ENCODE measurements around the gene ACAP2.
"Not testable (repeated sequence)": the region's sequence is repeated elsewhere in the genome, so short reads cannot be mapped to it uniquely, and the experiment has no call there.

The ACAP2 gene

DNA sequence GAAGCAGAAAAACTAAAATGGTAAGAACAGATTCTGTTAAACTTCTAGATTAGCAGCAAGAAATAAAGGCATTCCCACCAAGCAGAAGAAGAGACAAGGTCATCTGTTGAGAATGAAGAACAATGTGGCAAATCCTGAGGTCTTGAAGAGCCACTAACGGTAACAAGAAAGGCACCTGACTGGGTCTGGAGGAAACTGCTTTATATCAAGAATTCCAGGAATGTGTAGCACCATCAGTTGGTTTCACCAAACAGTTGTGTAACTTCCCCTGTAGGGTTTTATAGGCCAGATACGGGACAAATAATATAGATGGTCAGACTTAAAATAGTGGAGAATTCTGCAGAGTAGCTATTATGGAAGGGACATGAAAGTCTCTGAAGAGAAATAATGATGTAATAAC is 57.3 kb downstream of the ACAP2 start:
- DNase-seq, result no peak

DNA sequence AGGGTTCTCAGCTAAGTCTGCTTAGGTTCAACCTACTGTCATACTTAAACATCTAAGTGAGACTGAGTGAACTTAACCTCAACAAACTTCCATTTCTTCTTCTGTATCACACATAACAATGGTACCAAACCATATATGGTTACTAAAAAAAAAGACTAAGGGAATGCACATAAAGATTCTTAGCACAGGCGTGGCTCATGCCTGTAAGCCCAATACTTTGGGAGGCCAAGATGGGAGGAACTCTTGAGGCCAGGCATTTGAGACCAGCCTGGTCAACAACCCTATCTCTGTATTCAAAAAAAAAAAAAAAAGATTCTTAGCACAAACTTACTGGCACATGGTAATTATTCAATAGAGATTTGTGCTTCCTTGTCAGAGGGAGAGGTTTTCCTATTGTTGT is 57.9 kb downstream of the ACAP2 start:
- no peak for DNase-seq

DNA sequence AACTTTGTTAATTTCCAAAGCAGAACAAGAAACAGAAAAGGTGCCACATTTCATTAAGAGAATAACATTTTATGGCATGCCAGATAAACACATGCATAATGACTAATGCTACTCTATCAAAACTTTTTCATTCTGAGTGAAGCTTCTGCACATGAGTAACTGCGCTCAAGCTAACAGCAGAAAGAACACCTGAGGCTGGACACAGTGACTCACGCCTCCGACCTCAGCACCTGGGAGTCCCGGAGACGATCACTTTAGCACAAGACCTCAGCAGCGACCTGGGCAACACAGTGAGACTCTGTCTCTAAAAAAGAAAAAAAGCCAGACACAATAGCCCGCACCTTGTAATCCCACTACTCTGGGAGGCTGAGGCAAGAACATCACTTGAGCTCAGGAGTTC is 70.6 kb downstream of the ACAP2 start:
- no peak for DNase-seq

DNA sequence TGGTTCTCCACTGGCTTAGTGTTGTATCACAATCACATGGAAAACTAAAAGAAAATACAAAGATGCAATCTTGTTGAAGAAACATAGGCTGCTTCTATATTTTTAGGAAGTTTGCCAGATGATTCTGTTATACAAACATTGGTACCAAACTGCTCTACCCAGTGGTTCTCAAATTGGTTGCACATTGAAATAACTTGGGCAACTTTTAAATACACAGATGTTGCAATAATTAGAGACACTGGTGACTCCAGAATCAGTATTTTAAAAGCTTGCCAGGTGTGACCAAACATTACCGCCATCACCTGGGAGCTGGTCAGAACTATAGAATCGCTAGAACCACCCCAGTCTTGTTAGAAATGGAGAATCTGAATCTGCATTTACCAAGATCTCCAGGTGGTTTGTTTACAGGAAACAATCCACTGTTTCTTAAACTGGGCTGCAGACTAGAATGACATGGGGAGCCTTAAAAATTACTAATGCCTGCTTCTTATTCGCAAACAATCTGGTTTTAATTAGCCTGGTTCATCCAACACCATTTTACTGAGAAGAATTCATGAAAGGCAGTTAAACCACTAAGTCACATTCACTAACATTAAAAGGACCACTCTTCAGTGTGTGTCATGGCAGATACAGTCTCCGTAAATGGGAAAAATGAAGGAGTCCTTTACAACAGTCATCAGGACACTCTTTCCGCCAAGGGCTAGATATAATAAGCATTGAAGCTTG is 76.5 kb downstream of the ACAP2 start:
- no peak for DNase-seq

DNA sequence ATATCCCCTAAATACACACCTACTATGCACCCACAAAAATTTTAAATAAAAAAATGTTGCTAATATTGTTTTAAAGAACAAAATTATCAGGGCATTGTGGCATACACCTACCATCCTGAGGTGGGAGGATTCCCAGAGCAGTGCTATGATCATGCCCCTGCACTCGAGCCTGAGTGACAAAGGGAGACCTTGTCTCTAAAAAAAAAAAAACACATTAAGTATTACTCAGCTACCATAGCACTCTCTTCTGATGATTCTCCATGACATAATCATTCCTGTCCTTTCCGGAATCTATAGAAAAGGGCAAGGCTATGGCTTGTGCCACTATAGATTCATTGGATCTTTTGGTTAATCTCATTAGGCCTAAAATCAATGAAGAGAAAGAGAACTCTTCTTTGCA is 77.4 kb downstream of the ACAP2 start:
- no peak for DNase-seq

DNA sequence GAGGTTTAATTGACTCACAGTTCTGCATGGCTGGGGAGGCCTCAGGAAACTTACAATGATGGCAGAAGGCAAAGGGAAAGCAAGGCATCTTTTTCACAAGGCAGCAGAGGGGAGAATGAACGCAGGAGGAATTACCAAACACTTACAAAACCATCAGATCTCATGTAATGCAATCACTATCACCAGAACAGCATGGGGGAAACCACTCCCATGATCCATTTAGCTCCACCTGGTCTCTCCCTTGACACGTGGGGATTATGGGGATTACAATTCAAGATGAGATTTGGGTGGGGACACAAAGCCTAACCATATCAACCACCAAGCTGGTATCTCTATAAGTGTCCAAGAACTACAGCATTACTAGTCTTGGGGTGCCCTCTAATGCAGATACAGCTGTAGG is 85.0 kb downstream of the ACAP2 start:
- DNase-seq, result not testable (repeated sequence)

DNA sequence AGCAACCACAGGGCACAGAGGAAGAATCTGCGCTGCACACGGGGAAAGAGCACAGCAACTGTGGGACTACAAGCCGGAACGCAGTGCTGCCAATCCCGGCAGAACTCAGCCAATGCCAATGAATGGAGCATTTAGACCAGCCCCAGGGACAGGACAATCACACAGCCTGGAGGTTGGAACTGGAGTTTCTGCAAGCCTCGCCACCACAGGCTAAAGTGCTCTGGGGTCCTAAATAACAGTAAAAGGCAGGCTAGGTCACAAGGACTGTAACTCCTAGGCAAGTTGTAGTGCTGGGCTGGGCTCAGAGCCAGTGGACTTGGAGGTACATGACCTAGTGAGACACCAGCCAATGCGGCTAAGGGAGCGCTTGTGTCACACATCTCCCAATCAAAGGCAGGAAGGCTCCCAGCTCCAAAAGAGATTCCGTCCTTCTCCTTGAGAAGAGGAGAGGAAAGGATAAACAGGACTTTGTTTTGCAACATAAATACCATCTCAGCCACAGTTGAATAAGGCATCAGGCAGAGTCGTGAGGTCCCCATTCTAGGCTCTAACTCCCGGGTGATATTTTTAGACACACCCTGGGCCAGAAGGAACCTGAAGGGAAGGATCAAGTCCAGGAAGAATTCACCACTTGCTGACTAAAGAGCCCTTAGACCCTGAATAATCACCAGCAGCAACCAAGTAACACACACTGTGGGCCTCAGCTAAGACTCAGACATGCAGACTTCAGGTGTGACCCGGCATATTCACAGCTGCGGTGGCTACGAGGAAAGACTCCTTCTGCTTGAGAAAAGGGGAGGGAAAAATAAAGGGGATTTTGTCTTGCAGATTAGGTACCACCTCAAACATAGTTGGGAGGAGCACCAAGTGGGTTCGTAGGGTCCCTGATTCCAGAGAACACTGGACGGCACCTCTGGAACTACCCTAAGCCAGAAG is 86.4 kb downstream of the ACAP2 start:
- no peak for DNase-seq

DNA sequence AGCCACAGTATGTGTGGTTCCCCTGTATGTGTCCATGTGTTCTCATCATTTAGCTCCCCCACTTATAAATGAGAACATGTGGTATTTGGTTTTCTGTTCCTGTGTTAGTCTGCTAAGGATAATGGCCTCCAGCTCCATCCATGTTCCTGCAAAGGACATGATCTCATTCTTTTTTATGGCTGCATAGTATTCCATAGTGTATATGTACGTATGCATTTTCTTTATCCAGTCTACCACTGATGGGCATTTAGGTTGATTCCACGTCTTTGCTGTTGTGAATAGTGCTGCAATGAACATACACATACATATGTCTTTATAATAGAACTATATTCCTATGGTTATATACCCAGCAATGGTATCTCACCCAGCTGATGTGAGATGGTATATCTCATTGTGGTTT is 88.8 kb downstream of the ACAP2 start:
- DNase-seq, result not testable (repeated sequence)

DNA sequence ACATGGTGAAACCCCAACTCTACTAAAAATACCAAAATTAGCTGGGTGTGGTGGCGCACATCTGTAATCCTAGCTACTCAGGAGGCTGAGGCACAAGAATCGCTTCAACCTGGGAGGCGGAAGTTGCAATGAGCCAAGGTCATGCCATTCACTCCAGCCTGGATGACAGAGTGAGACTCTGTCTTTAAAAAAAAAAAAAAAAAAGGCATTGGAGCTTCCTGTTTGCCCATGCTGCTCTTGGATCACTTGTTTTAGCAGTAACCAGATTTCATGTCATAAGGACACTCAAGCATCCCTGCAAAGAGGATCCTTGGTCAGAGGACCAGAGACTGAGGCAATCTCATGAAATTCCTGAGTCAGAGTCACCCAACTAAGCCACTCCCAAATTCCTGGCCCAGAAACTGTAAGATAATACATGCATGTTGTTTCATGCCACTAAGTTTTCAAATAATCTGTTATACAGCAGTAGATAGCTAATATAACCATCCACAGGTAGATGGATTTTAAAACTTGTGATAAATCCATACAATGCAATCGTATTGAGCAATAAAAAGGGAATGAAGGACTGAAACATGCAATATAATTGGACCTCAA is 89.8 kb downstream of the ACAP2 start:
- no peak for DNase-seq

DNA sequence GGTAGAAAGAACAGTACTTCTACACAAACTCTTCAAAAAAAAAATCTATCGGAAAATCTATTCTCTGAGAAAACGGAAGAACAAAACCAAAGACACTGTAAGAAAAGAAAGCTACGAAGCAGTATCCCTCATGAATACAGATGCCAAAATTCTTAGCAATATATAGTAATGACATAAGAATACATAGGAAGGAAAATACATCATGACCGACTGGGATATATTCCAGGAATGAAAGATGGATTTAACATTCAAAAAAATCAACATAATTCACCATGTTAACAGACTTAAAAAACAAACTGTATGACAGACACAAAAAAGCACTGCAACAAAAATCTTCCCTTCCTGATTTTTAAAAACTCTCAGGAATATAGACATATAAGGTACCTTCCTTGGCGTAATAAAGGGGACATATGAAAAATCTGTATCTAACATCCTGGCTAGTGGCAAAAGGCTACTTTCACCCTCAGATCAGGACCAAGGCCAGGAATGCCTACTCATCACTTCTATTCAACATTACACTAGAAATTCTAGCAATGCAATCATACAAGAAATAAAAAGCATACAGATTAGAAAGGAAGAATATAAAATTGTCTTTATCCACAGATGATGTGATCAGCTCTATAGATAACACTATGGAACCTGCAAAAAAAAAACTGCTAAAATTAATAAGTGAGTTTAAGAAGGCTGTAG is 94.2 kb downstream of the ACAP2 start:
- no peak for DNase-seq

DNA sequence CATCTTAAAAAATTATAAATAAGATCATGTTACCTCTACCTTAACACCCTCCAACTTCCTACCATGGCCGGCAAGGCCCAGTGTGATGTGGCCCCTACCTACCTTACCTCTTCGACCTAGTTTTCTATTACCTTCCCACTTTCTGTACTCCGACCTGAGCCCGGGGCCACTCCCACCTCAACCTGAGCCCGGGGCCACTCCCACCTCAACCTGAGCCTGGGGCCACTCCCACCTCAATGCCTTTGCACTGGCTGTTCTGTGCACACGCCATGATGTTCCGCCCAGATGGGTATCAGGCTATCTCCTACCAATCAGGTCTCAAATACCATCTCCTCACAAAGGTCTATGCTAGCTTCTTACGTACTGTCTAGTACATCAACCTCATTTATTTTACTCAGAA is 105.1 kb downstream of the ACAP2 start:
- DNase-seq, result no peak

DNA sequence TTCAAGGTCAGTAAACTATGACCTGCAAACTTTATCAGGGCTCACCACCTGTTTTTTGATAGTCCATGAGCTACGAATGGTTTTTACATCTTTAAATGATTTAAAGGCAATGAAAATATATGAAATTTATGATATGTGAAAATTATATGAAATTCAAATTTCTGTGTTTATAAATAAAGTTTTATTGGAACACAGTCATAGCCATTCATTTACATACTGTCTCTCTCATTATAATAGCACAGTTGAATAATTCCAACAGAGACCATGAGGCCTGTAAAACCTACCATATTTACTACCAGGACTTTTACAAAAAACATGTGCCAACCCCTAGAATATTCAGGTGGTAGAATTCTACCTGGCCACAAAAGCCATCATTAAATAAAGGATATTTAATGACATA is 107.9 kb downstream of the ACAP2 start:
- DNase-seq, result no peak

DNA sequence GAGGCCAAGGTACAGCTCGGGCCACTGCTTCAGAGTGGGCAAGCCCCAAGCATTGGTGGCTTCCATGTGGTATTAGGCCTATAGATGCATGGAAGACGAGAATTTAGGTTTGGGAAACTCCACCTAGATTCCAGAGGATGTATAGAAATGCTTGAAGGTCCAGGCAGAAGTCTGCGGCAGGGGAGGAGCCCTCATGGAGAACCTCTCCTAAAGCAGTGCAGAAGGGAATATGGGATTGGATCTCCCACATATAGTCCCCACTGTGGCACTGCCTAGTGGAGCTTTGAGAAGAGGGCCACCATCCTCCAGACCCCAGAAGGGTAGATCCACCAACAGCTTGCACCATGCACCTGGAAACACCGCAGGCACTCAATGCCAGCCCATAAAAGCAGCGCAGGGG is 123.8 kb downstream of the ACAP2 start:
- no peak for DNase-seq

DNA sequence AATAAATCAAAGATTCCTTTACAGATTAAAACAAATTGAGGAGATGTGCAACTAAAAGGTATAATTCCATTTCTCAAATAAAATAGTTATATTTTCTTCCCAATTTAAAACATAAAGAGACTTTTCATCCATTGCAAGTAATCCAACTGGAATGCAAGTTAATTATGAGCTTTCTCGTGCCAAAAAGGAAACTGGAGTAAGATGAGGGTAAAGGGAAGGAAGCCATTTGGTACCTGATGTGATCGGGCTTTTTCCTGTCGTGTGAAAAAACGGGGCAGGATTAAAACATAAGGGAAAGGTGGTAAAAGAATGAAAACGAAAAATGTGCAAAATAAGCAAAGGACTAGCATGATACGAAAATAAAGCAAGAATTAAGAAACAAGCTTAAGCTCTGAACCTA is 130.1 kb downstream of the ACAP2 start:
- DNase-seq, result no peak

DNA sequence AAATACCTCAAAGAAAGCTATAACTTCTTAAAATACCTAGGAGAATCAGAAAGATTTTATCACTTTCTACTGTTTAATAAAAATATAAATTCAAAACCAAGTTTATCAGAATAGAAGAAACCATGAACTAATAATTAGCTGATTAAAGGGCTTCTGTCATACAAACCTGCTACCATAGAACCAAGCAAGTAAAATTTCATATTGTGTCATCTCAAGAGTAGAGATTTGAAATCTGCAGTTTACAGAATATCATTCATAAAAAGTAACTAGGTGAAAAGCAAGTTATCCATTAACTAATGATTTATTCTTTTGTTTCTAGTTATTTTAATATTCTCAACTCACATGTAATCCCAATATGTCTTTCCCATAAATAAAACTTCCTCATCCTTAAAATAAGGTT is 135.1 kb downstream of the ACAP2 start:
- DNase-seq, result no peak

DNA sequence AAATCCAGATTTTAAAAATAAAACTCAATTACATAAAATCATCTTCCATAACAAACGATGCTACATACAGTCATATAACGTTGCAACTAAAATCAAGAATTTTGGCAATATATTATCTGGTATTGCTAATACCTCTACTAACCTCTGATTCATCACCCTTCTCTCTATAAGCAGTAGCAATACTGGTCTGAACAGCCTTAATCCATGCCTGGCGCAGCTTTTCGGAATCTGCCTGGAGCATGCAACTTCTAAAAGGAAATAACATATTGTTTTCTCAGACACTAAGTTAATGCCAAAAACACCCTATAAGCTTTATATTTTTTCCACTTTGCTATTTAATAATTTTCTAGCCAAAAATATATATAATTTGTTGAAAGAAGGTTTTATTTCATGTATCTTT is 136.5 kb downstream of the ACAP2 start:
- no peak for DNase-seq

DNA sequence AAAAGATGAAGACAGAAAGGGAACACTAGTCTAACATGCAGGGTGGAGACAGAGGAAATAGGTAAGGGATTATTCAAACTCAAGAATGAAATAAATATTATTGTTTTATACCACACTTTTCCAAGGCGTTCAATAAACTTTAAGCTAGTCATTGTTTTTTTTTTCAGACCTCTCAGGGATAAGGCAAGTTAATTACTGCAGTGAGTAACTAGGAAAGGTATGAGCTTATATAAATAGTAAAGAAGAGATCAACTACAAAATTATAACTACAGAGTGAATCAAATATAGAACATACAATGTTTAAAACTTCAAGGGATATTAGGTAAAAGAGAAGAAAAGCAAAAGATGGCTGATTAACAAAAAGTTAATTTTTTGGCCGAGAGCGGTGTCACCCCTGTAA is 140.4 kb downstream of the ACAP2 start:
- no peak for DNase-seq

DNA sequence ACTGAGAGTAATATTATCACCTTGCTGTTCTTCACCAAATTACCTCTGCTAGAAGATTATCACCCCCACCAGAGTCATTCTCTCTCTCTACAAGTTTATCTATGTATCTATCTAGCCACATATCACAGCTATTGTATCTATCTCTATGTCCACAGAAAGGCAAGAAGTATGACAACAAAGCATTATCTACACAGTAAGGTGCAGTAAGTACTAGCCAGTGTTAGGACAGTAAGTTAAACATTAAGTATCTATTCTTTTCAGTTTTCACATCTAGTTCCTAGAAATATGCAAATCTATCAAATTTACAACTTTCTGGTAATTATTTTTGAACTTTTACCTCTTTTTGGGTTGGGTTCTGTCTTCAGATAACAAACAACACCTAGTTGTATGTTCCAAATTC is 145.4 kb downstream of the ACAP2 start:
- DNase-seq, result no peak

DNA sequence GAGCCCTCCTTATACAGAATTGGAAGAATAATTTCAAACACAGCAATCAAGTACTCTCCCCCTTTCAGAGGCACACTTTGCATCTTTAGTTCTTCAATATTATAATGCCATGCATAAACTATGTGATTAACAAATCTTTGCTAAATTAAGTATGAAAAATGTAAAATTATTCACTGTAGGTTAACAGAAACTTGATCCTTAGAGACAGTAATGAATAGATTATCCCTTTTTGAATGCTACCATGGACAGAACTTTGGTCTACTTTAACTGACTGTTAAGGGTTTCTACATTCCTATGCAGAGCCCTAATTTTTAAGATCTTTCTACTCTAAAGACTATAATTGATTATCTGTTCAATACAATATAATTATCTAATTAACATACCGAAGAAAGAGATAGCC is 146.2 kb downstream of the ACAP2 start:
- DNase-seq, result no peak

DNA sequence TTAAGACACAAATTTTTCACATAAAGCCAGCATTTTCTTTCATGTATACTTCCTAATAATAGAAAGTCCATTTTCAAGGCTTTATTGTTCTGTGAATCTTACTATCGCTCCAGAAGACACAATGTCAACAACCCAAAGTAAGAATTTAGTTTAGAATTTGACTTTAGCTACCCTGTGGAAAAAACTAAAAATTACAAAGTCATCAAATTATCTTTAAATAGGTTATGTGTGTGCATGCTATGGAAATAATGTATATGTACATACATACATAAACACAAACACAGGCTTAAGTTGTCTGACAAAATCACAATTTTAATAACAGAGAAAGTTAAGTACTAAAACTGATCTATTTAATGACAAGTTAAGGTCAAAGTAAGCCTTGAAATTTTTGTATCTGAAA is 151.7 kb downstream of the ACAP2 start:
- no peak for DNase-seq

DNA sequence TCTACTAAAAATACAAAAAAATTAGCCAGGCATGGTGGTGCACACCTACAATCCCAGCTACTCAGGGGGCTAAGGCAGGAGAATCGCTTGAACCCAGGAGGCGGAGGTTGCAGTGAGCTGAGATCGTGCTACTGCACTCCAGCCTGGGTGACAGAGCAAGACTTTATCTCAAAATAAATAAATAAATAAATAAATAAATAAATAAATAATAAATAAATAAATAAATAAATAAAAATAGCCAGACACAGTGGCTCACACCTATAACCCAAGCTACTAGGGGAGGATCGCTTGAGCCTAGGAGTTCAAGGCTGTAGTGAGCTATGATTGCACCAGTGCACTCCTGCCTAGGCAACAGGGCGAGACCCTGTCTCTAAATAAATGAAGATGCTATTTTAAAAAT is 152.2 kb downstream of the ACAP2 start:
- DNase-seq, result not testable (repeated sequence)

DNA sequence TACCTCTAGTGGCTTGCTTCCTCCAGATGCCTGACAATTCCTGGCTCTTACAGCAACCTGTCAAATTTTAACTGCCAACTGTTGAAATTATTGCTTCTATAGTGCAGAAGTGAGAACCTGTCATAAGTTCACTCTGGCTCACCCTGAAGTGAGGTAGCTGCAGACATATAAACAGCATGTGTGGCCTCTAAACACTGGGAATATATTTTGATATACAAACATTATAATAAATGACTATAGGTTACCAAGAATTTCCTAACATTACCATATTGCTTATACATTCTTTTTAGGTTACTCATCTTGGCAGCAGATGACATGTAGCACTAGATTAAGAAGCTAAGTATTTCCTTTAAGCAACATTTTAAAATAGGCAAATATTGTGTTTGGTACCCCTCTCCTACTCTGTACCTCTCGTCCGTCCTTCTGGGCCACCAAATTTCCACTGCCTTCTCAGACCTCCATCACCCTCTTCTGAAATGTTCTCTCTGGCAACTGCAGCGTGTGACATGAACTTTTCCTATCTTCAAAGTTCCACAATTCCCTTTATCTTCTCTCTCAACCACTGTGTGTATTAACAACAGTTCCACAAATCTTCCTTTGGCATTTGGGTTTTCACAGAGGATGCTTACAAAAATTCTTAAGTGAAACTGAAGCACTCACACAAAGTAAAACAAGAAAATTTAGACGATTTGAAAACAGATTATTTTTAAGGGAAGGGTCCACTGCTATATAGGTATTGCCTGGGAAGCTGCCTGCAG is 156.5 kb downstream of the ACAP2 start:
- no peak for DNase-seq

DNA sequence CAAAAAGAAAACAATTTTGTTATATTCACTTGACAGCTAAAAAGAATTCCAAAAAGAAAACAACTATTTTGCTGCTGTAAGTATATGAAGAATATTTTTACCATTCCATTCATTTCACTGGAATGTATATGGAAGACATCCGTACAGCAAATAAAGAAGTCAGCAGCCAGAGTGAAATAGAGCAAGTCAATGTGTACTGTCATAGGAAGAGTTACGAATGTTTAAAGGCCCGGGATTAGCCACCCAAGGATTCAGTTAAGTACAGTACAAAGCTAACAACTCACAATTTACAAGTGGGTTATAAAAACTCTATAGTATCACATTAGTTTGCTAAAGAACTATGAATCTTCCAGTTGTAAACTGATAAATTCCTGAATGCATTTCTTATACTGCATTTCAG is 157.4 kb downstream of the ACAP2 start:
- no peak for DNase-seq
